K562 (cell line): ENCODE results near the gene SHC1. TPM values are rescaled to one million over a fixed set of nuclear protein-coding genes. Genes with fewer than 3 reads are reported as not detected.

ENCODE experiments used
- ARID2 ChIP-seq: fragments of 450-650 bp; IDR thresholded peaks from 2 replicates; pipeline ENCODE4 v1.6.1; 2017; ENCODE audit warnings: antibody characterized with exemption, mild to moderate bottlenecking
- CCNT2 ChIP-seq: IDR thresholded peaks from 2 replicates; pipeline ENCODE4 v1.6.1; 2011; ENCODE audit warnings: borderline replicate concordance, low read depth, mild to moderate bottlenecking, moderate library complexity, mixed read lengths, low read length; ENCODE audit not compliant: insufficient read length; ENCODE audit errors: extremely low read depth
- EP400 ChIP-seq: fragments of 450-650 bp; IDR thresholded peaks from 2 replicates; pipeline ENCODE4 v1.6.1; 2017; ENCODE audit warnings: antibody characterized with exemption, mild to moderate bottlenecking, moderate library complexity
- IRF2 ChIP-seq: sonication (generic); formaldehyde crosslinking; IDR thresholded peaks from 2 replicates; pipeline ENCODE4 v1.8.1; 2022; ENCODE audit warnings: mild to moderate bottlenecking, missing genetic modification reagents
- KDM5B ChIP-seq: fragments of 200-600 bp; sonication (generic); IDR thresholded peaks from 2 replicates; pipeline ENCODE4 v1.6.1; 2012; ENCODE audit warnings: low read depth, mild to moderate bottlenecking, moderate library complexity, low read length, control low read depth, inconsistent platforms; ENCODE audit not compliant: insufficient replicate concordance
- KLF6 ChIP-seq: fragments of 250-450 bp; sonication (Bioruptor Pico); IDR thresholded peaks from 2 replicates; pipeline ENCODE4 v1.4.0; 2020; ENCODE audit warnings: mild to moderate bottlenecking, moderate library complexity, borderline replicate concordance
- LARP7 ChIP-seq: fragments of 450-650 bp; IDR thresholded peaks from 2 replicates; pipeline ENCODE4 v1.6.1; 2016
- MBD2 ChIP-seq: sonication (generic); IDR thresholded peaks from 2 replicates; pipeline ENCODE4 v1.6.1; 2016; ENCODE audit warnings: low read depth, borderline replicate concordance
- MITF ChIP-seq: IDR thresholded peaks from 2 replicates; pipeline ENCODE4 v1.6.1; 2014; ENCODE audit warnings: antibody characterized with exemption
- PBX2 ChIP-seq, 2 experiments: IDR thresholded peaks in 1 of 2; conservative IDR thresholded peaks in 1 of 2; 2 replicates each; pipeline ENCODE4 v1.6.1; 2016; ENCODE audit warnings: low read depth in 2 of 2, mild to moderate bottlenecking in 1 of 2, missing compliant biosample characterization in 1 of 2, missing genetic modification characterization in 1 of 2, moderate library complexity in 1 of 2
- PTTG1 ChIP-seq: fragments of 450-650 bp; IDR thresholded peaks from 2 replicates; pipeline ENCODE4 v1.6.1; 2016; ENCODE audit warnings: low read depth, mild to moderate bottlenecking, missing genetic modification characterization, missing compliant biosample characterization
- PYGO2 ChIP-seq: fragments of 450-650 bp; IDR thresholded peaks from 2 replicates; pipeline ENCODE4 v1.6.1; 2016; ENCODE audit warnings: mild to moderate bottlenecking, missing genetic modification characterization, moderate library complexity, missing compliant biosample characterization
- SRF ChIP-seq, 2 experiments: fragments of 250-450, 450-650 bp in 1 of 2; sonication (Bioruptor Pico) in 1 of 2; sonication (generic) in 1 of 2; formaldehyde crosslinking; IDR thresholded peaks; 2 replicates each; pipeline versions ENCODE4 v1.5.0 to v1.5.1; 2020 to 2022; ENCODE audit warnings: mild to moderate bottlenecking in 1 of 2, missing genetic modification reagents in 1 of 2
- THRAP3 ChIP-seq: fragments of 450-650 bp; IDR thresholded peaks from 2 replicates; pipeline ENCODE4 v1.6.1; 2016; ENCODE audit warnings: mild to moderate bottlenecking, inconsistent platforms, borderline replicate concordance
- ZC3H4 ChIP-seq: sonication (generic); formaldehyde crosslinking; IDR thresholded peaks from 2 replicates; pipeline ENCODE4 v1.9.0; 2021; ENCODE audit warnings: missing genetic modification reagents, borderline replicate concordance
- ZNF224 ChIP-seq: sonication (generic); formaldehyde crosslinking; IDR thresholded peaks from 2 replicates; pipeline ENCODE4 v1.8.0; 2022; ENCODE audit warnings: mild to moderate bottlenecking, missing genetic modification reagents
- polyA plus RNA-seq, 8 experiments: library from polyadenylated mRNA; depleted of rRNA in 4 of 8; stranded (reverse) in 5 of 8; unstranded in 3 of 8; fragments of >200 nt; fragmentation: Nextera tagmentation in 2 of 8; fragmentation: Illumina TruSeq in 1 of 8; extraction: Ambion mirVana in 2 of 8; extraction: Trizol in 1 of 8; gene quantifications; 2 replicates each; pipeline versions ENCODE4 v1.2.1 to v1.2.3, GENCODE V29; 2011 to 2014; ENCODE audit warnings: inconsistent platforms in 1 of 8, missing spikeins in 1 of 8
- total RNA-seq, 7 experiments: library from RNA; depleted of rRNA in 6 of 7; stranded (reverse); fragments of >200 nt in 6 of 7; fragmentation: Illumina TruSeq in 2 of 7; extraction: Trizol in 2 of 7; gene quantifications; 2 replicates each; pipeline versions ENCODE4 v1.2.1 to v1.2.3, GENCODE V29; 2011 to 2021; ENCODE audit warnings: low replicate concordance in 1 of 7

Gene SHC1
- total and polyA plus RNA-seq, 9 of the 15 experiments (the other 6 are each of a cell fraction or from before 2014, with no cell fraction given), result 4.1 to 113 (median 51.9) TPM

GRCh38 chr1:155000726-155001424 is 30.3 kb upstream of the SHC1 start (continued):
- TF ChIP-seq ARID2 (peak; percentile 33; the same call in 1 of the 2 replicates), SRF (CRISPR knock-in tag; IDR thresholded peaks at IDR 0.05) (peak in 1 of 2 experiments; percentile 67; a peak in 2 of 4 replicates), KLF6 (CRISPR knock-in tag) (0 out of 2 replicates have a peak, but pooled peaks have one; percentile 36), IRF2 (CRISPR knock-in tag) (no peak), ZNF224 (0 out of 2 replicates have a peak, but pooled peaks have one; percentile 21), PTTG1 (tag) (no peak), KDM5B (peak; percentile 60), ZC3H4 (no peak), MITF (no peak), PBX2 (CRISPR knock-in tag; IDR thresholded peaks at IDR 0.05; ENCODE audit: low read depth) (no peak), PBX2 (tag; conservative IDR thresholded peaks at IDR 0.05; ENCODE audit: low read depth) (no peak), THRAP3 (peak; percentile 84; the same call in 1 of the 2 replicates), CCNT2 (peak; percentile 78), MBD2 (peak; percentile 82; the same call in 1 of the 2 replicates), EP400 (peak; percentile 94), PYGO2 (tag) (0 out of 2 replicates have a peak, but pooled peaks have one; percentile 45), LARP7 (no peak)
